ENCODE measurements around the gene PKNOX2.

PKNOX2 gene

GRCh38 chr11:125235071-125235471 is 70.5 kb downstream of the PKNOX2 start:
- DNase-seq (ENCODE audit: low read depth) = no peak

DNA sequence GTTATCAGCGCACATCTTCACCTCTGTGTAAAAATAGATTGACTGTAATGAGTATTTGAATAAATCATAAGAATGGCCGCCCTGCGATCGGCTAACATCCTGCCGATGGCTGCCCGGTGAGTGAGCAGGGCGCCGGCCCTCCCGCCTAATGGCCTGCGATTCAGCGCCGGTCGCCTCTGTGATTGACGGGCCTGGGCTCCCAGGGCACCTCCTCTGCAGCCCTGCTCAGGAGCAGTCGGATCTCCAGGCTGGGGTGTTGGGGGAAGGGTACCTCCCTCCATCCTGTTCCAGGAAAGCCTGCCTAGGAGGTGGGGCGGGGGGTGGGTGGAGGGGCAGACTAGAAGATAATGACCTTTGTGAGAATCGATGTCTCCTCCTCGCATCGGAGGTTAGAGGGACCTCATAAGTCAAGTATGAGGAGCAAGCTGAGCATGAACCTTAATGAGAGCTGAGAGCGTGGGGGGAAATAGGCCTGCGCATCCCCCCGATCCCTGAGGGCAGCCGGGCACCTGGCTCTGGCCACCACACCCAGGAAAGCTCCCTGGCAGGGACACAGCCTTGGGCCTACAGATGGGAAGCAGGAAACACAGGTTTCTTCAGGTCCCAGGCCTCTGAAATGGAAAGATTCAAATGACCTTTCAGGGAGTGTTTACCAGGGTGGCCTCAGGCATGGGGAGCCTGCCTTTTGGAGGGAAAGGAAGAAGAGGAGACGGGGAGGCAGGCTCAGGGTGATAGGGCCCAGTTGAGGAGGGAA is 71.7 kb downstream of the PKNOX2 start:
- DNase-seq (ENCODE audit: low read depth) = no peak

GRCh38 chr11:125239585-125240560 is 75.3 kb downstream of the PKNOX2 start:
- no peak for DNase-seq (ENCODE audit: low read depth)

GRCh38 chr11:125241104-125241503 is 76.6 kb downstream of the PKNOX2 start:
- DNase-seq (ENCODE audit: low read depth) = no peak

GRCh38 chr11:125242141-125242775 is 77.7 kb downstream of the PKNOX2 start:
- DNase-seq (ENCODE audit: low read depth) = no peak

DNA sequence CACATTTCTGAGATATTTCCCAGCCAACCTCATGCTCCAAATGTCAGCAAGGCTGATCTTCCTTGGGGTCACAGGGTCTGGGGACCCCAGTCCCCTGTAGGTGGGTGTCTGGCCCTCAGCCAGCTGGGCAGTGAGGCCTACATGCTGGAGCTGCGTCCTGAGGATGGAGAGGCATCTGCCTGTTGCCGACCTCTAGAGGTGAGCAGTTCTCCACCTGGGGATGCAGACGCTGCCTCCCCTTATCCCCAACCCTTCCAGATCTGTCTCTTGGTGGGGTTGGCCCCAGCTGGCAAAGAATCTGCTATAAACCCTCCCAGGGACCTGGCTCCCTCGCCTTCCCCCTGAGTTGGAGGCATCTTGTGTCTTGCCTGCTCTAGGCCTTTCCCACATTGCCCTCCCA is 79.6 kb downstream of the PKNOX2 start:
- no peak for DNase-seq (ENCODE audit: low read depth)

DNA sequence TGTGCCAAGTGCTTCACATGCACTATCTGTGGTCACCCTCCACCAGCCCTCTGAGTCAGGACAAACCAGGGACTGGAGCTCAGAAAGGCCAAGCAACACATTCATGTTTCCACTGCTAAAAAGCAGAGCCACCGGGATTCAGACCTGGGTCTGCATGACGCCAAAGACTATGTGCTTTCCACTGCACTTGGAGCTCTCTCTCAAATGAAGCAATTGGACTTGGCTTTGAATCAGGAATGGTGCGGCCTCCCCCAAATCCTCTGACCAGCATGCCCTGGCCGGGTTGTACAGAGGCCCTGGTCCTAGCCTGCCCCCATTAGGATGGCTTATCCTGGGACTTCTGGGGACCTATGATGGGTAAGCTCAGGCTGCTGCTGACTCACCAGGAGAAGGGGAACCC is 80.7 kb downstream of the PKNOX2 start:
- no peak for DNase-seq (ENCODE audit: low read depth)

- DNase-seq (ENCODE audit: low read depth) = no peak
Measured at GRCh38 chr11:125247431-125247830, 82.9 kb downstream of the PKNOX2 start.

DNA sequence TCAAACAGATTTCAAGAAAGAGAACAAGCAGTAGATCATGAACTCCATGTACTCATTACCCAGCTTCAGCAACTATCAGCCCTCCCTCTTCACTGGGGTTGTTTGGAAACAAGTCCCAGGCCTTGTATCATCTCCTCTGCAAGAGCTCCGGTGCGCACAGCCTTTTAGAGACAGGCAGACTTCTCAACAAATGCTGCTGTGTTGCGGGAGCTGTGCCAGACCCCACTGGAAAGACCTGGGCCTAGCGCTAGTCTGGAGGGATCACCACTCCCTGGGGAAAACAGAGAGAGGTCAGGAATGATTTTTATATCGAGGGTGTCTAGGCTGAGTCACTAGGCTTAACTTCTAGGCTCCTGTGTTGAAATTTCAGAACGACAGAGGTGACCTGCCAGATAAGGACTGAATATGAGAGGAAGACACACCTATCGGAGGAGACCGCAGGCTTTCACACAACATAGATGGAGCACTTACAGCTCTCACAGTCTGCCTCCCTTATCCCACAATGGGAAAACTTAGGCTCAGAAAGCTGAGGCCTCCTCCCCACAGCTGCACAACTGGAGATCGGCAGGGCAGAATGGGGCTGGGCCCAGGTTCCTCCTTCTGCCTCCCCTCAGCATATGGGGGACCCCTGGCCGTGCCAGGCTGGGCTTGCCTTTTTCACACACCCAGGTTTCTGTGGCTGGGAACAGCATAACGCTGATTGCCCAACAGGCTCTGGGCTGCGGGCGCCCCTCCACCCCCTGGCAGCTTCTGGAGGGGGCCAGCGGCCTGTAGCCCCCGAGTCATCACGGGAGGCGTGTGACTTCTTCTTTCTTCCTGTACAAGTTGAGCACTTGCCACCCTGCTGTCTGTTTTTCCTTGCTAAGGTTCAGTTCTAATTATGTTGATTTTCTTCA is 86.0 kb downstream of the PKNOX2 start:
- no peak for DNase-seq (ENCODE audit: low read depth)

GRCh38 chr11:125251214-125251545 is 86.6 kb downstream of the PKNOX2 start:
- DNase-seq (ENCODE audit: low read depth) = no peak

- no peak for DNase-seq (ENCODE audit: low read depth)
Measured at GRCh38 chr11:125251956-125252355, 87.4 kb downstream of the PKNOX2 start.

DNA sequence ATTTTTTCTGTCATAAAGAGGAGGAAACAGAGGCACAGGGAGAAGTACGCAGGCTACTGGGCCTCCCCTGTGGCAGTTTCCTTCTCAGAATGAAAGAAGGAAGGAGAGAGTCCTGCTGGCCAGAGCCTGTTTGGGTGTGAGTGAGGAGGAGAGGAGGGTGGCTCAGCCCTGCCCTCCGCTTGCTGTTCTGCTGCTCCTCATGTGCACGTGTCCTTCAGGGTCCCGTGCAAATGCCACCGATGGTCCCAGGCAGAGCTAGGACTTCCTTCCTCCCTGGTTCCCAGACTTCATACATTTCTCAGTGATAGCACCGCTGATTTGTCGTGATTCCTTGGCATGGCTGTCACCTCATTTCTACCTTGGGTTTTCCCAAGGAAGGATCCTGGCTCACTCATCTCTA is 88.7 kb downstream of the PKNOX2 start:
- DNase-seq (ENCODE audit: low read depth) = no peak

DNA sequence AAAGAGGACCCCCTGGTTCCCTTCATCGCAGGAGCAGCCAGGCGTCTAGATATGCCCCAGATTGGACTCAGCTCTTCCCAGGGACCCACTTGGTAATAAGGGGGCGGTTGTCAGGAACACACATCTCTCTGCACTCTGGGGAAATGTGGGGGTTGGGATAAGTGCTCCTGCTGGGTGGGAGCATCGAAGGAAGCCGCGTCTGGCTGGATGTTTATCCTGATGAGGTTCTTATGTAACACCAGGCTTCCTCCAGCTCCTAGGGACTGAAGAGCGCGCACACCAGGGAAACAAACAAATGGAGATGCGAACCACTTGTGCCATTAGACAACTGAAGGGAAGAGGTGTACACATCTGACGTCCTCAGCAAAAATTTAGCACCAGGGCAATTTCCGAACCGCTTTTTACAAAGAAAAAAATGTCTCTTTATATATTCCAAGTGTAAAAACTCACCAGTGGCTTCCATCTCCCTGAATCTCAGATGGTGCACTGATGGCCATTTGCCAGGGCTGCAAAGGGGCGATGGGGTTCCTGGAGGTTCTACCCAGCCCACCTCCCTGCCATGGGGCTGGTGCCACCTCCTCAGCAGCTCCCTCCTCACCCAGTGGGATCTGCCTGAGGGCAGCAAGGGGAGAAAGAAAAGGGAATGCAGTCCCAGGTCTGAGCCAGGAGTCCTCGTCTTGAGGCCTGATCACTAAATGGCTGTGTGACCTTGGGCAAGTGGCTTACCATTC is 89.4 kb downstream of the PKNOX2 start:
- DNase-seq (ENCODE audit: low read depth) = no peak

GRCh38 chr11:125256541-125257189 is 92.1 kb downstream of the PKNOX2 start:
- no peak for DNase-seq (ENCODE audit: low read depth)

DNA sequence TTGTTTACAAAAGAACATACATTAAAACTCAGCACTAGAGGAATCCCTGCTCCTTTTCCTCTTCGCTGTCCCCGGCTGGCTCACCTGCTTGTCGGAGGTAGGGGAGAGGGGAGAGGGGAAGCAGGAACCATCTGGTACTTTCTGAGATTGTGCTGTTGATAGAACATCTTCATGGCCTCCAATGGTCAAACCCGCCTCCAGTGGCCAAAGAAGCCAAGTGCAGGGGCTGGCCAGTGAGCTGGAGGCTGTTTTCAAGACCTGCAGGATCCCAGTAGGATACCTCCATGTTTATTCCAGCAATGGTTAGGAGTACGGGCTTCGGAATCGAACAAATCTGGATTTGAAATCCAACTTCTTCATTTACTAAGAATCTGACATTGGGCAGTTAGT is 92.6 kb downstream of the PKNOX2 start:
- no peak for DNase-seq (ENCODE audit: low read depth)

- no peak for DNase-seq (ENCODE audit: low read depth)
Measured at GRCh38 chr11:125257751-125258150, 93.2 kb downstream of the PKNOX2 start.

DNA sequence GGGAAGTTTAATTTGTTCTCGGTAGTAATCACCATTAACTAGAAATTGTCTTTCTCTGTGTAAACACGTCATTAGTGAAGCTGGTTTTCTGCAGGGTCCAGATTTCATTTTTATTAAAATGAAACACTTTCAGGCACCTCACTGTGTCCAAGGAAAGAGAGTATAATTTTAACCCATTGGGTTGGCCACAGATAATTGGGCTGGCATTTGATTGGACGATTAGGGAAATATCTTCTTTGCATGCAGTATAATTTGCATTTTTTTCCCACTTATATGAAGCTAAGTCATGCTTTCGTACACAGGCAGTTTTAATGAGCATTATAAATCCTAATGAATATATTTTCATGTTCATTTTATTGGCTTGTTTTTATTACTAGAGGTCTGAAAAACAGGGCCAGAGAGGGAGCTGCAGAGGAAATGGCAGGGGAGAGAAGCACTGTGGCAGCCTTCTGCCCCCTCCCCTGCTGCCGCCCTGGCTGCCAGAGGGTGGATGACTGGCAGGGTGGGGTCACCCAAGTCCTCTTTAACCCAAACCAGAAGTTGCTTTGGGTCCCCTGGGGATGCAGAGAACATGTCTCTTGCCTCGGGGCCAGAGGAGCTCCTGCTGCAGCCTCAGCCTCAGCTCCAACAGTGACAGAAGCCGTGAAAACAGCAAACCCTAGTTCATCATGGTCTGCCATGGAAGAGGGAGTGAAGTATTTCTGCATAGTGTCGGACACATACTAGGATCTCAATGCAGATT is 93.9 kb downstream of the PKNOX2 start:
- no peak for DNase-seq (ENCODE audit: low read depth)

DNA sequence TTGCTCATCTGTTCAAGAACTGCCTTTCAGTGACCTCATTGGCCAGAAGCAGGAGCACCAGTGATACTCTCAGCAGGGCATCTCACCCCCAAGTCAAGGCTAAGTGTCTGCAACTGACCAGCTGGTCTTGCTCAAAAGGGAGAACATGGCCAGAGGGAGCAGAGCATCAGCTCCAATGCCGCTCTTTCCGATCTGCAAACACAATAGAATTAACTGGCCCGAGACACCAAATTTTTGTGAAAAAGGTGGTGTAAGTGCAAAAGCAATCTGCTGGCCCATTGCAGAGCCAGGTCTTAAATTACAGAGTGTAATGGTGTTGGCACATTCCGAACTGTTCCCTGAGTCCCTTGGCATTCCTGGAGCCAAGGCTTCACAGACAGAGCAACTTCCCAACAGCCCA is 97.0 kb downstream of the PKNOX2 start:
- no peak for DNase-seq (ENCODE audit: low read depth)

DNA sequence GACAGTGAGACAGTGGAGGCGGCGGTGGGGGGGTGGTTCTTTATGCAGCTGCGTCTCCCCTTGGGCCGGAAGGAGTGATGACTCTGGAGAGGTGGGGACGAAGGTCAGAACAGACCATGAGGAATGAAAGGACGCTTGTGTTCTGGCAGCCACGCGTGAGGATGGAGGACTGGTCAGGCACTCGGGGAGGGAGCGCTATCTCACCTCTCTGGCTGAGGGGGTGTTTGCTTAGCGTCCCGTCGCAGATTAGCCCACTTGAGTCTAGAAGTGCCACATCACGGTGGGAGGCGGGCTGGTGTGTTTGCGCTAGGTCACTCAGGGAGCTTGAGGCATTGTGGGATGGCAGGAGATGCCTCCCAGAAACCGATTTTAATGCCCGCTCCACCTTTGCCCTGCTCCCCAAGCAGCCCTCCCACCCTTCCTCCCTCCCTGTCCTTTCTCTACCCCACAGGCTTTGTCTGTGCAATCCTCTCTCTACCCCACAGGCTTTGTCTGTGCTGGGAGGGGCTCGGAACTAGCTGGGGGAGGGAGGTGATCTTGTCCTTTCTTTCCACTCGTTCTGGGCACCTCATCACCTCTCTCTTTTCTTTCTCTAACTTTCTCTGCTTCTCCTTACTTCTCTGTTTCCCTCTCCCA is 97.8 kb downstream of the PKNOX2 start:
- no peak for DNase-seq (ENCODE audit: low read depth)
